Activated naive CD4-positive, alpha-beta T cell treated with anti-CD3 and anti-CD28 coated beads for 36 hours (primary cell): ENCODE measurements around the gene FGF14. TPM values are rescaled to one million over a fixed set of nuclear protein-coding genes. Genes with fewer than 3 reads are reported as not detected.

Experiments
- CTCF ChIA-PET: fragments of 350-600 bp; sonication (Branson Sonifier 250); formaldehyde crosslinking; loops from one replicate; lab custom pipeline; 2021; ENCODE audit warnings: antibody characterized with exemption; lab: Charles Lee
- DNase-seq: peaks from one replicate; pipeline ENCODE4 v3.0.0-alpha.2; 2020
- H3K27ac Mint-ChIP-seq: one replicate; pipeline ENCODE4 v1.8.0; 2021; ENCODE audit warnings: mild to moderate bottlenecking, mixed read lengths
- H3K27me3 Mint-ChIP-seq: one replicate; pipeline ENCODE4 v1.8.0; 2021; ENCODE audit warnings: low read depth, mixed read lengths
- H3K36me3 Mint-ChIP-seq: one replicate; pipeline ENCODE4 v1.8.0; 2021; ENCODE audit warnings: low read depth, mixed read lengths
- H3K4me1 Mint-ChIP-seq: one replicate; pipeline ENCODE4 v1.8.0; 2021; ENCODE audit warnings: low read depth, mixed read lengths
- H3K4me3 Mint-ChIP-seq: one replicate; pipeline ENCODE4 v1.8.0; 2021; ENCODE audit warnings: mild to moderate bottlenecking, moderate library complexity, mixed read lengths
- H3K9me3 Mint-ChIP-seq: one replicate; pipeline ENCODE4 v1.8.0; 2021; ENCODE audit warnings: mixed read lengths
- intact Hi-C: fragments of 100-400 bp; cut with micrococcal nuclease; formaldehyde crosslinking; loops from one replicate; pipeline ENCODE4 v1.15.1; 2023
- total RNA-seq, 2 experiments: library from RNA; stranded (reverse); gene quantifications; one replicate each; pipeline ENCODE4 v1.2.3, GENCODE V29; 2021

The FGF14 gene
- total RNA-seq, 2 experiments from 2014 or later: not detected

GRCh38 chr13:101972191-101972590 lies 429.7 kb downstream of the FGF14 start:
- intact Hi-C loops: no loop called here
- CTCF ChIA-PET: interaction anchor here (1.0 to 1.1 kb wide), 2 partner anchors 12 to 584 kb away, joined by 3 read pairs; no protein-coding TSS in a partner anchor
- H3K4me1 Mint-ChIP-seq: no peaks in the 10 kb centered on the region
- DNase-seq: no peak
- no peak overlapping the region for H3K4me3 Mint-ChIP-seq
- H3K9me3 Mint-ChIP-seq: no peaks in the 10 kb centered on the region
- no peak overlapping the region for H3K27ac Mint-ChIP-seq
- H3K27me3 Mint-ChIP-seq: peaks cover 8% of the 10 kb centered on the region
- no peaks in the 10 kb centered on the region for H3K36me3 Mint-ChIP-seq

DNA sequence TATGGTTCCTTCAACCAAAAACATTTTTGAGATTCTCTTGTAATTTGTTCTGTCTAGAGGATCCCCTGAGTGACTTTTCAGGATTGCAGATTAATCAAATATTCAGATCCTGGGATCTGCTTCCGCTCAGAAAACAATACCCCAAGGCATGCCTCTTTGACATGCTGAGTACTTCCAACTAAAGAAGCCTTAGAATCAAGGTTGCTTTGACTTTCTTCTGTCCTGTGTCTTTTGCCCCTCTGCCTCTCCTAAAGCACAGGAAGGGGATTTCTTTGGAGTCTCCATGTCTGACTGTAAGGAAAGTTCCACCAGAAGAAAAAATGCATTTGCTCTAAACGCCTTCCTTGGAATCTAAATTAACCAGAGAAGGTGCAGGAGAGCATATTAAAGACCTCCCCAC lies 431.5 kb downstream of the FGF14 start:
- Mint-ChIP-seq H3K27ac (no peak overlapping the region), H3K36me3 (no peaks in the 10 kb centered on the region), H3K27me3 (peaks cover 8% of the 10 kb centered on the region), H3K4me3 (no peak overlapping the region), H3K9me3 (no peaks in the 10 kb centered on the region), H3K4me1 (no peaks in the 10 kb centered on the region)
- no peak for DNase-seq
- intact Hi-C loops: no loop called here
- CTCF ChIA-PET: no interaction called here

GRCh38 chr13:101967781-101968180 lies 434.1 kb downstream of the FGF14 start:
- CTCF ChIA-PET: interaction anchor here (1.1 kb wide), 1 partner anchor 14 kb away, joined by 3 read pairs; no protein-coding TSS in a partner anchor
- no peaks in the 10 kb centered on the region for H3K9me3 Mint-ChIP-seq
- no peak overlapping the region for H3K4me3 Mint-ChIP-seq
- no peak overlapping the region for H3K27ac Mint-ChIP-seq
- peaks cover 3% of the 10 kb centered on the region for H3K27me3 Mint-ChIP-seq
- intact Hi-C loops: no loop called here
- H3K36me3 Mint-ChIP-seq: no peaks in the 10 kb centered on the region
- DNase-seq: no peak
- H3K4me1 Mint-ChIP-seq: no peaks in the 10 kb centered on the region

GRCh38 chr13:101967216-101967615 lies 434.6 kb downstream of the FGF14 start:
- DNase-seq: no peak
- no peaks in the 10 kb centered on the region for H3K9me3 Mint-ChIP-seq
- no peaks in the 10 kb centered on the region for H3K4me1 Mint-ChIP-seq
- no peak overlapping the region for H3K4me3 Mint-ChIP-seq
- no peaks in the 10 kb centered on the region for H3K36me3 Mint-ChIP-seq
- CTCF ChIA-PET: no interaction called here
- intact Hi-C loops: no loop called here
- H3K27ac Mint-ChIP-seq: no peak overlapping the region
- H3K27me3 Mint-ChIP-seq: peaks cover 3% of the 10 kb centered on the region

- H3K9me3 Mint-ChIP-seq: no peaks in the 10 kb centered on the region
- no peak for DNase-seq
- intact Hi-C loops: no loop called here
- H3K4me1 Mint-ChIP-seq: no peaks in the 10 kb centered on the region
- CTCF ChIA-PET: no interaction called here
- no peak overlapping the region for H3K4me3 Mint-ChIP-seq
- no peaks in the 10 kb centered on the region for H3K36me3 Mint-ChIP-seq
- H3K27me3 Mint-ChIP-seq: no peaks in the 10 kb centered on the region
- no peak overlapping the region for H3K27ac Mint-ChIP-seq
Measured at GRCh38 chr13:101965096-101965495, 436.8 kb downstream of the FGF14 start.

DNA sequence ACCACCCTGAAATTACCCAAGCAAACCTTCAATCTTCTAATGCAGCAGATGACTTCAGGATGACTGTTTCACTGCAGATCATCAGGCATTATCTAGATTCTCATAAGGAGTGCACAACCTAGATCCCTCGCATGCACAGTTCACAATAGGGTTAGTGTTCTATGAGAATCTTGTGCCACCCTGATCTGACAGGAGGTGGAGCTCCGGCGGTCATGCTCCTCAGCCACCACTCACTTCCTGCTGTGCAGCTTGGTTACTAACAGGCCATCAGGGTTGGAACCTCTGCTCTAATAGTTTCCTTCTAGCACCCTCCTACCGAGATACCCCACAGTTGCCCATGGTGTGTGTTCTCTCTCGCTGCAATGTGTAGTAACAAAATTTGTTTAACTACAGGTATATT lies 442.8 kb downstream of the FGF14 start:
- Mint-ChIP-seq H3K9me3 (no peaks in the 10 kb centered on the region), H3K4me1 (peaks cover 2% of the 10 kb centered on the region), H3K36me3 (no peaks in the 10 kb centered on the region), H3K27ac (no peak overlapping the region), H3K27me3 (no peaks in the 10 kb centered on the region), H3K4me3 (no peak overlapping the region)
- no peak for DNase-seq
- CTCF ChIA-PET: no interaction called here
- intact Hi-C loops: no loop called here

DNA sequence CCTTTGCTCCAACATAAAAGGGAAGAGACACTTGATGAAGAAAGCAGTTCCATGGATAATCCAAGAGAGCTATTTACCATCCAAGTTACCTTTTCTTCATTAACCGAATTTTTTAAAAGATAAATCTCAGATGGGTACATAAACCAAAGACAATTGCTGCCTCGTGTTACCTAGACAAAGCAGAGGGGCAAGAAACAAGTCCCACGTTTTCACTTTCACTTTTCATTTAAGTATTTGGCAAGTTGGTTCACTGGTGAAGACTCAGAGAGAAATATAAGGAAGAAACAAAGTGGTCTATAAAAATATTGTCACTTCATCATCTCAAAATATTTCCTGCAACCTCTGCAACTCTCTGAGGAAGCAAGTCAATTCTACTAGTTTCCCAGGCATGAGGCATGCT lies 446.1 kb downstream of the FGF14 start:
- Mint-ChIP-seq H3K4me3 (no peak overlapping the region), H3K27me3 (no peaks in the 10 kb centered on the region), H3K27ac (no peak overlapping the region), H3K4me1 (peaks cover 2% of the 10 kb centered on the region), H3K36me3 (no peaks in the 10 kb centered on the region), H3K9me3 (no peaks in the 10 kb centered on the region)
- no peak for DNase-seq
- intact Hi-C loops: no loop called here
- CTCF ChIA-PET: no interaction called here

DNA sequence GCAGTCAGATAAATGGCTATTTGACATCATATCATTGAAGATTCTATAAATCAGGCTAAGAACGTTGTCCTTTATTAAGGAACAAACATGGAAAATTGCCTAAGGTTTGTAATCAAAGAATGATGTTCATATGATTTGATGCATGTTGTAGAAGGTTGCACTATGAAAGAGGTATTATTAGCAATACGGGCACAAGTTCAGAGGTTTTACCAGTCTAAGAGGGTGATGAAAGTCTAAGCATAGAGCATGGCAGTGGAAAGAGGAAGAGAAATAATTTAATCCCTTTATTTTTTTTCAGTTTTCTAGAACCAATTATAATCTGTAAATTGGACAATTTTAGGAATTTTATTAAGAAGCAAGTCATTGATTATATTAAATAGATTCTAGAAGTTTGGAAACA lies 450.7 kb downstream of the FGF14 start:
- Mint-ChIP-seq H3K4me1 (peaks cover 2% of the 10 kb centered on the region), H3K36me3 (no peaks in the 10 kb centered on the region), H3K4me3 (no peak overlapping the region), H3K27ac (no peak overlapping the region), H3K27me3 (no peaks in the 10 kb centered on the region), H3K9me3 (no peaks in the 10 kb centered on the region)
- DNase-seq: no peak
- CTCF ChIA-PET: no interaction called here
- intact Hi-C loops: no loop called here

GRCh38 chr13:101949681-101950080 lies 452.2 kb downstream of the FGF14 start:
- CTCF ChIA-PET: no interaction called here
- H3K9me3 Mint-ChIP-seq: no peaks in the 10 kb centered on the region
- H3K36me3 Mint-ChIP-seq: no peaks in the 10 kb centered on the region
- no peak overlapping the region for H3K4me3 Mint-ChIP-seq
- H3K4me1 Mint-ChIP-seq: no peaks in the 10 kb centered on the region
- no peak for DNase-seq
- no peak overlapping the region for H3K27ac Mint-ChIP-seq
- H3K27me3 Mint-ChIP-seq: peaks cover under 1% of the 10 kb centered on the region
- intact Hi-C loops: loop anchor here (10.0 kb wide), 1 partner anchor 435 kb away; no protein-coding TSS in a partner anchor

DNA sequence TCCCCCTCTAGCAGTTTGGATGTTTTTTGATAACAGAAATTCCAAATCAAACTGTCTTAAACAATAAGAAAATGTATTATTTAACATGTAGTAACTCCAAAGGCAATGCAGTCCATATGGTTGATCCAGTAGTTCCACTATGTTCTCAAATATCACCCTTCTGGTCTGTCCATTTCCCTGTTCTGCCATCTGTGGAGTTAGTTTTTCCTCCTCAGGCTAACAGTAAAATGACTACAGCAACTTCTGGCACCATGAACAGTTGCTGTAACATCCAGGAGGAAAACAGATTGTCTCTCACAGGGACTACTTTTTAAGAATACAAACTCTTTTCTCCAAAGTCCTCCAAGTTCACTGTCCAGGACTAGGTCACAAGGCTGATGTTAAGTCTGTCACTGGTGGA lies 455.4 kb downstream of the FGF14 start:
- H3K4me1 Mint-ChIP-seq: no peaks in the 10 kb centered on the region
- no peaks in the 10 kb centered on the region for H3K9me3 Mint-ChIP-seq
- H3K36me3 Mint-ChIP-seq: no peaks in the 10 kb centered on the region
- CTCF ChIA-PET: no interaction called here
- no peak overlapping the region for H3K27ac Mint-ChIP-seq
- intact Hi-C loops: loop anchor here (10.0 kb wide), 1 partner anchor 432 kb away; no protein-coding TSS in a partner anchor
- H3K27me3 Mint-ChIP-seq: peaks cover 2% of the 10 kb centered on the region
- H3K4me3 Mint-ChIP-seq: no peak overlapping the region
- DNase-seq: no peak

DNA sequence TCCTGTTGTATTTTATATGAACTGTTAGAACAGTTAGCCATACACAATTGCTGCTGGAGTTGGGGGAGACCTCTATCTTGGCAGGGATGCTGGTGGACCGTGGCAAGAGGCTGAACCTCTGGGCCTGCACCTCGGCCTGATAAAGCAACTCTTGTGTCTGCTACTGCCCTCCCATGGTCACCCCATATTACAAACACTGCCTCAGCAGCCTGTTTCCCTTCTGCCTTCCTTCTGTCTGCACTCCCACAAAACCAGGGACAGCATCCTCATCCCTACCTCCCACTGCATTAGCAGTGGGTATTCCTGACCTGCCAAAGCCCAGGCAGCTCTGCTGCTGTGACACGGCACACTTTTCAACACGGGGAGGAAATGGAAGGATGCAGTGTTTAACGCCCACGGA lies 456.4 kb downstream of the FGF14 start:
- no peaks in the 10 kb centered on the region for H3K36me3 Mint-ChIP-seq
- no peaks in the 10 kb centered on the region for H3K9me3 Mint-ChIP-seq
- intact Hi-C loops: loop anchor here (10.0 kb wide), 1 partner anchor 431 kb away; no protein-coding TSS in a partner anchor
- CTCF ChIA-PET: no interaction called here
- peaks cover 2% of the 10 kb centered on the region for H3K27me3 Mint-ChIP-seq
- no peak overlapping the region for H3K4me3 Mint-ChIP-seq
- no peak overlapping the region for H3K27ac Mint-ChIP-seq
- no peak for DNase-seq
- no peaks in the 10 kb centered on the region for H3K4me1 Mint-ChIP-seq

GRCh38 chr13:101944521-101944920 lies 457.3 kb downstream of the FGF14 start:
- Mint-ChIP-seq H3K4me1 (no peaks in the 10 kb centered on the region), H3K27ac (no peak overlapping the region), H3K27me3 (peaks cover 2% of the 10 kb centered on the region), H3K9me3 (no peaks in the 10 kb centered on the region), H3K36me3 (no peaks in the 10 kb centered on the region), H3K4me3 (no peak overlapping the region)
- no peak for DNase-seq
- CTCF ChIA-PET: interaction anchor here (0.6 kb wide), 1 partner anchor 19 kb away, joined by 3 read pairs; no protein-coding TSS in a partner anchor
- intact Hi-C loops: loop anchor here (10.0 kb wide), 1 partner anchor 430 kb away; no protein-coding TSS in a partner anchor

GRCh38 chr13:101942535-101943157 lies 459.2 kb downstream of the FGF14 start:
- CTCF ChIA-PET: interaction anchor here (1.0 to 1.1 kb wide), 3 partner anchors 86 to 613 kb away, joined by 3 to 7 read pairs (median 3); no protein-coding TSS in a partner anchor

More at GRCh38 chr13:101942535-101943157, 459.2 kb downstream of the FGF14 start:
- no peak overlapping the region for H3K27ac Mint-ChIP-seq
- H3K4me3 Mint-ChIP-seq: no peak overlapping the region
- H3K27me3 Mint-ChIP-seq: peaks cover 2% of the 10 kb centered on the region
- intact Hi-C loops: loop anchor here (1.0 to 10.0 kb wide), 5 partner anchors 198 to 798 kb away; no protein-coding TSS in a partner anchor
- no peaks in the 10 kb centered on the region for H3K9me3 Mint-ChIP-seq
- no peaks in the 10 kb centered on the region for H3K4me1 Mint-ChIP-seq
- DNase-seq: no peak
- H3K36me3 Mint-ChIP-seq: no peaks in the 10 kb centered on the region
